HepG2 (cell line): ENCODE data around the gene LTB4R. TPM values are rescaled to one million over a fixed set of nuclear protein-coding genes. Genes with fewer than 3 reads are reported as not detected.

Experiments
- ARNTL ChIP-seq: sonication (generic); formaldehyde crosslinking; IDR thresholded peaks from 2 replicates; pipeline ENCODE4 v1.4.0; 2020; ENCODE audit warnings: mild to moderate bottlenecking, missing genetic modification reagents
- ATF3 ChIP-seq: sonication (generic); formaldehyde crosslinking; IDR thresholded peaks from 2 replicates; pipeline ENCODE4 v1.4.0; 2020; ENCODE audit warnings: missing genetic modification reagents
- BRD4 ChIP-seq: sonication (generic); formaldehyde crosslinking; IDR thresholded peaks from 2 replicates; pipeline ENCODE4 v1.4.0; 2020; ENCODE audit warnings: missing genetic modification reagents
- CHD4 ChIP-seq: fragments of 200-600 bp; sonication (generic); IDR thresholded peaks from 2 replicates; pipeline ENCODE4 v1.7.0; 2017; ENCODE audit warnings: mild to moderate bottlenecking, low read length, borderline replicate concordance
- EZH2 ChIP-seq: conservative IDR thresholded peaks from 2 replicates; pipeline ENCODE4 v1.6.1; 2012; ENCODE audit warnings: mild to moderate bottlenecking, low read depth, low read length, moderate library complexity
- FOXC1 ChIP-seq: sonication (generic); formaldehyde crosslinking; IDR thresholded peaks from 2 replicates; pipeline ENCODE4 v1.8.0; 2022; ENCODE audit warnings: mild to moderate bottlenecking, missing genetic modification reagents, borderline replicate concordance
- GLI4 ChIP-seq: sonication (generic); formaldehyde crosslinking; IDR thresholded peaks from 2 replicates; pipeline ENCODE4 v1.5.1; 2020; ENCODE audit warnings: missing genetic modification reagents, mild to moderate bottlenecking, moderate library complexity, borderline replicate concordance
- HES4 ChIP-seq: sonication (generic); formaldehyde crosslinking; IDR thresholded peaks from 2 replicates; pipeline ENCODE4 v1.9.0; 2021; ENCODE audit warnings: mild to moderate bottlenecking, missing genetic modification reagents, borderline replicate concordance
- HNRNPL ChIP-seq: fragments of 200-400 bp; formaldehyde crosslinking; IDR thresholded peaks from 2 replicates; pipeline ENCODE4 v1.6.1; 2017; ENCODE audit warnings: mild to moderate bottlenecking, low read depth, low read length
- HOXA5 ChIP-seq: sonication (generic); formaldehyde crosslinking; IDR thresholded peaks from 2 replicates; pipeline ENCODE4 v1.4.0; 2020; ENCODE audit warnings: missing genetic modification reagents
- IRF9 ChIP-seq: sonication (generic); formaldehyde crosslinking; IDR thresholded peaks from 2 replicates; pipeline ENCODE4 v1.8.0; 2022; ENCODE audit warnings: missing genetic modification reagents, mild to moderate bottlenecking, borderline replicate concordance
- KDM1A ChIP-seq: IDR thresholded peaks from 2 replicates; pipeline ENCODE4 v1.6.1; 2016; ENCODE audit warnings: missing compliant biosample characterization
- KDM5A ChIP-seq: fragments of 200-600 bp; sonication (generic); IDR thresholded peaks from 2 replicates; pipeline ENCODE4 v1.7.0; 2018; ENCODE audit warnings: antibody characterized with exemption, mild to moderate bottlenecking, low read length, borderline replicate concordance
- MEIS1 ChIP-seq: sonication (generic); formaldehyde crosslinking; IDR thresholded peaks from 2 replicates; pipeline ENCODE4 v1.9.0; 2021; ENCODE audit warnings: mild to moderate bottlenecking, missing genetic modification reagents, moderate library complexity, borderline replicate concordance
- MLX ChIP-seq: IDR thresholded peaks from 2 replicates; pipeline ENCODE4 v1.6.1; 2016
- PAF1 ChIP-seq: IDR thresholded peaks from 2 replicates; pipeline ENCODE4 v1.6.1; 2016; ENCODE audit warnings: missing genetic modification reagents, missing compliant biosample characterization
- PBX2 ChIP-seq: IDR thresholded peaks from 2 replicates; pipeline ENCODE4 v1.6.1; 2016; ENCODE audit warnings: control low read depth
- POLR2A ChIP-seq, 2 experiments: IDR thresholded peaks; 2 replicates each; pipeline ENCODE4 v1.6.1; 2011; ENCODE audit warnings: low read depth in 2 of 2, low read length in 2 of 2, mild to moderate bottlenecking in 1 of 2, moderate library complexity in 1 of 2; ENCODE audit not compliant: insufficient read depth in 1 of 2
- SAP130 ChIP-seq: IDR thresholded peaks from 2 replicates; pipeline ENCODE4 v1.6.1; 2016; ENCODE audit warnings: low read depth
- ZBTB2 ChIP-seq: sonication (generic); formaldehyde crosslinking; IDR thresholded peaks from 2 replicates; pipeline ENCODE4 v1.8.0; 2022; ENCODE audit warnings: low read depth, missing genetic modification reagents
- ZNF276 ChIP-seq: sonication (generic); formaldehyde crosslinking; IDR thresholded peaks from 2 replicates; pipeline ENCODE4 v1.4.0; 2020; ENCODE audit warnings: mild to moderate bottlenecking, low read depth, missing genetic modification reagents
- ZNF607 ChIP-seq: sonication (generic); formaldehyde crosslinking; IDR thresholded peaks from 2 replicates; pipeline ENCODE4 v1.5.1; 2020; ENCODE audit warnings: missing genetic modification reagents, mild to moderate bottlenecking, borderline replicate concordance
- ZNF850 ChIP-seq: sonication (generic); formaldehyde crosslinking; conservative IDR thresholded peaks from 2 replicates; pipeline ENCODE4 v1.9.0; 2021; ENCODE audit warnings: mild to moderate bottlenecking, missing genetic modification reagents
- polyA plus RNA-seq, 8 experiments: library from polyadenylated mRNA; depleted of rRNA in 3 of 8; stranded (reverse) in 7 of 8; unstranded in 1 of 8; fragments of >200 nt; fragmentation: Illumina TruSeq in 4 of 8; extraction: Trizol in 4 of 8; gene quantifications; 2 replicates each; pipeline versions ENCODE4 v1.2.1 to v1.2.3, GENCODE V29; 2011 to 2016; ENCODE audit warnings: low read depth in 4 of 8, missing spikeins in 1 of 8, mixed read lengths in 1 of 8; ENCODE audit not compliant: insufficient read depth in 1 of 8
- total RNA-seq, 5 experiments: library from RNA; depleted of rRNA; stranded (reverse); fragments of >200 nt; fragmentation: Illumina TruSeq; extraction: Trizol; gene quantifications; 2 replicates each; pipeline ENCODE4 v1.2.3, GENCODE V29; 2016; ENCODE audit warnings: low read depth in 1 of 5

The LTB4R gene
- total and polyA plus RNA-seq, 2 of the 13 experiments (the other 11 are each of a cell fraction or from before 2014, with no cell fraction given), result 3.2 to 8.2 TPM

- TF ChIP-seq ZBTB2 (CRISPR knock-in tag) (no peak), IRF9 (CRISPR knock-in tag) (0 out of 2 replicates have a peak, but pooled peaks have one; percentile 8), ZNF276 (no peak), POLR2A (IDR thresholded peaks at IDR 0.05; ENCODE audit: insufficient read depth in 1 of 2, low read depth in 2 of 2, low read length in 2 of 2) (no peak), ZNF607 (CRISPR knock-in tag) (no peak), MLX (CRISPR knock-in tag) (no peak), KDM1A (CRISPR knock-in tag) (no peak), CHD4 (no peak), MEIS1 (0 out of 2 replicates have a peak, but pooled peaks have one; percentile 28), HOXA5 (CRISPR knock-in tag) (no peak), ATF3 (CRISPR knock-in tag) (no peak), ZNF850 (CRISPR knock-in tag) (no peak), HNRNPL (no peak), SAP130 (CRISPR knock-in tag) (no peak), GLI4 (CRISPR knock-in tag) (no peak), PBX2 (no peak), PAF1 (CRISPR knock-in tag) (no peak), KDM5A (no peak), ARNTL (CRISPR knock-in tag) (no peak), HES4 (CRISPR knock-in tag) (peak; percentile 13; the same call in 1 of the 2 replicates), EZH2 (no peak; the same call in none of the 2 replicates), BRD4 (CRISPR knock-in tag) (peak; percentile 40; the same call in 1 of the 2 replicates), FOXC1 (CRISPR knock-in tag) (0 out of 2 replicates have a peak, but pooled peaks have one; percentile 12)
- TF ChIP-seq, all 625 proteins: peak for 23
Observed at GRCh38 chr14:24334431-24335291, 23.4 kb downstream of the LTB4R start, which contains the start of gene ADCY4 (continued).
